Breast epithelium (tissue), 4 donors: ENCODE results near the gene NDC1. TPM values are rescaled to one million over a fixed set of nuclear protein-coding genes. Genes with fewer than 3 reads are reported as not detected.
A peak's percentile ranks its signal among the peaks of the same experiment; 100 is the strongest.
"Not testable (repeated sequence)": the region's sequence is repeated elsewhere in the genome, so short reads cannot be mapped to it uniquely, and the experiment has no call there.

Source experiments
- DNase-seq, 2 donors: peaks; one replicate each; pipeline ENCODE4 v3.0.0-alpha.2; 2019; ENCODE audit warnings: low spot score in 2 of 2
- H3K27ac ChIP-seq, 2 donors: fragments of 200-600 bp; sonication (generic) in 1 of 2; one replicate each; pipeline ENCODE4 v1.5.1; 2016 to 2019; ENCODE audit warnings: mild to moderate bottlenecking in 1 of 2
- H3K27me3 ChIP-seq, 2 donors: fragments of 200-600 bp; sonication (generic) in 1 of 2; one replicate each; pipeline versions ENCODE4 v1.5.1 to v1.6.0; 2017 to 2019; ENCODE audit warnings: control low read depth in 1 of 2, mild to moderate bottlenecking in 1 of 2
- H3K36me3 ChIP-seq: fragments of 200-600 bp; one replicate; pipeline ENCODE4 v1.5.1; 2019
- H3K4me1 ChIP-seq, 2 donors: fragments of 200-600 bp; sonication (generic); one replicate each; pipeline ENCODE4 v1.5.1; 2016 to 2019; ENCODE audit warnings: control low read depth in 1 of 2
- H3K4me3 ChIP-seq, 3 donors: fragments of 200-600 bp; sonication (generic); 1 replicate in 2 of 3; 2 replicates in 1 of 3; pipeline ENCODE4 v1.5.1; 2016 to 2019; ENCODE audit warnings: mild to moderate bottlenecking in 3 of 3, moderate library complexity in 2 of 3
- H3K9me3 ChIP-seq, 2 donors: fragments of 200-600 bp; sonication (generic) in 1 of 2; one replicate each; pipeline ENCODE4 v1.5.1; 2016 to 2019; ENCODE audit warnings: control low read depth in 1 of 2
- POLR2A ChIP-seq: fragments of 450-650 bp; IDR thresholded peaks from one replicate; pipeline ENCODE4 v1.6.1; 2016; ENCODE audit warnings: antibody characterized with exemption, mild to moderate bottlenecking, moderate library complexity
- POLR2AphosphoS5 ChIP-seq, 3 donors: sonication (generic); formaldehyde crosslinking; IDR thresholded peaks; one replicate each; pipeline ENCODE4 v1.6.1; 2017; ENCODE audit warnings: antibody characterized with exemption in 3 of 3
- intact Hi-C: fragments of 100-400 bp; cut with DNase I; formaldehyde crosslinking; loops from one replicate; pipeline ENCODE4 v1.15.1; 2023; ENCODE audit warnings: low total_unique reads
- total RNA-seq, 3 donors: library from RNA; depleted of rRNA; stranded (reverse); fragments of >200 nt; gene quantifications; one replicate each; pipeline ENCODE4 v1.1.0, GENCODE V29; 2016
- TF ChIP-seq, protein P1 (sequence below), 3 donors: fragments of 450-650 bp; IDR thresholded peaks; one replicate each; pipeline ENCODE4 v1.5.1; 2016 to 2017; ENCODE audit warnings: antibody characterized with exemption in 3 of 3, mild to moderate bottlenecking in 3 of 3, moderate library complexity in 3 of 3

The NDC1 gene
- total RNA-seq, 3 donors from 2014 or later: 10.9 to 18.4 (median 12.8) TPM

DNA sequence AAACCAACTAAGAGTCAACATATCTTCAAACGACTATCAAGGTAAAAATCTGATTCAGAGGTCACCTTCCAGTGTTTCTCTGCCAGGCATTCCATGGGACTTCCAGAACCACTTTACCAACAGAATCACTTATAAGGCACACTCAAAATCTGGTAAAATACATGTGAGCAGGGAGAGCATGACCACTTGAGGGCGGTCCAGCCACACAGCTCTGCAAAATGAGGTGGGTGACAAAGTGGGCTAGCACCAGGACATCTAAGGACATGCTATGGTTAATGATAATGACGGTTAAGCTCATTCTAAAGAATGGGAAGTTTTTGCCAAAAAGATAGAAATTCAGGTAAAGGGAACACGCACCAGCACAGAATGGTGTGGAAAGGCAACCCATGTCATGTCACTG is 74.6 kb downstream of the NDC1 start:
- DNase-seq: no peak
- TF ChIP-seq POLR2A (no peak), POLR2AphosphoS5 (IDR thresholded peaks at IDR 0.05) (no peak)
- TF ChIP-seq, protein P1, sequence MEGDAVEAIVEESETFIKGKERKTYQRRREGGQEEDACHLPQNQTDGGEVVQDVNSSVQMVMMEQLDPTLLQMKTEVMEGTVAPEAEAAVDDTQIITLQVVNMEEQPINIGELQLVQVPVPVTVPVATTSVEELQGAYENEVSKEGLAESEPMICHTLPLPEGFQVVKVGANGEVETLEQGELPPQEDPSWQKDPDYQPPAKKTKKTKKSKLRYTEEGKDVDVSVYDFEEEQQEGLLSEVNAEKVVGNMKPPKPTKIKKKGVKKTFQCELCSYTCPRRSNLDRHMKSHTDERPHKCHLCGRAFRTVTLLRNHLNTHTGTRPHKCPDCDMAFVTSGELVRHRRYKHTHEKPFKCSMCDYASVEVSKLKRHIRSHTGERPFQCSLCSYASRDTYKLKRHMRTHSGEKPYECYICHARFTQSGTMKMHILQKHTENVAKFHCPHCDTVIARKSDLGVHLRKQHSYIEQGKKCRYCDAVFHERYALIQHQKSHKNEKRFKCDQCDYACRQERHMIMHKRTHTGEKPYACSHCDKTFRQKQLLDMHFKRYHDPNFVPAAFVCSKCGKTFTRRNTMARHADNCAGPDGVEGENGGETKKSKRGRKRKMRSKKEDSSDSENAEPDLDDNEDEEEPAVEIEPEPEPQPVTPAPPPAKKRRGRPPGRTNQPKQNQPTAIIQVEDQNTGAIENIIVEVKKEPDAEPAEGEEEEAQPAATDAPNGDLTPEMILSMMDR (IDR thresholded peaks at IDR 0.05): no peak
- no peaks in the 10 kb centered on the region for H3K27me3 ChIP-seq
- intact Hi-C loops: no loop called here
- H3K9me3 ChIP-seq: no peaks in the 10 kb centered on the region
- no peaks in the 10 kb centered on the region for H3K4me1 ChIP-seq
- no peak overlapping the region for H3K4me3 ChIP-seq
- H3K27ac ChIP-seq: no peak overlapping the region
- H3K36me3 ChIP-seq: no peaks in the 10 kb centered on the region

DNA sequence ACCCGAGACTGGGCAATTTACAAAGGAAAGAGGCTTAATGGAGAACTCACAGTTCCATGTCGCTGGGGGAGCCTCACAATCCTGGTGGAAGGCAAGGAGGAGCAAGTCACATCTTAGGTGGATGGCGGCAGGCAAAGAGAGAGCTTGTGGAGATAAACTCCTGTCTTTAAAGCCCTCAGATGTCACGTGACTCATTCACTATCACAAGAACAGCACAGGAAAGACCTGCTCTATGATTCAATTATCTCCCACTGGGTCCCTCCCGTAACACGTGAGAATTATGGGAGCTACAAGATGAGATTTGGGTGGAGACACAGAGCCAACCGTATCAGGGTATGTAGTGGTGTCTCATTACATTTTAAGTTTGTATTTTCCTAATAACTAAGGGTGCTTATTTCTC is 77.6 kb downstream of the NDC1 start:
- H3K27me3 ChIP-seq, H3K36me3 ChIP-seq, H3K4me1 ChIP-seq, H3K9me3 ChIP-seq, DNase-seq, intact Hi-C loops, H3K4me3 ChIP-seq, H3K27ac ChIP-seq: not testable (repeated sequence)

DNA sequence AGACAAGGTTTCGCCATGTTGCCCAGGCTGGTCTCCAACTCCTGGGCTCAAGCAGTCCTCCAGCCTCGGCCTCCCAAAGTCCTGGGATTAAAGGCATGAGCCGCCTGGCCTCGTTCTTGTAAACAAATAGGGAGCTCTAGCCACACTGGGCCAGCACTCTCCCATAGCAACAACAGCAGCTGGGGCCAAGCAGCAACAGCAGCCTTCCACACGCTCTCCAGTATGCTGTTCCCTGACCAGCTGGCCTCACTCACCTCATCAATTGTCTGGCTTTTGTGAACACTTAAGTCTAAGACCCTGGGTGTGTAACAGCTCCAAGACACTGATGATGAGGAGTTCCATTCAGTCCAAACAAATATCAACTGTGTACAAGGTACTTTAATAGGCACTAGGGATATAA is 82.2 kb downstream of the NDC1 start:
- DNase-seq: no peak
- Histone ChIP-seq H3K9me3 (no peaks in the 10 kb centered on the region), H3K4me1 (no peaks in the 10 kb centered on the region), H3K27ac (no peak overlapping the region), H3K36me3 (no peaks in the 10 kb centered on the region), H3K27me3 (no peaks in the 10 kb centered on the region), H3K4me3 (no peak overlapping the region)
- TF ChIP-seq, protein P1 (IDR thresholded peaks at IDR 0.05): no peak
- no peak for TF ChIP-seq POLR2A
- no peak for TF ChIP-seq POLR2AphosphoS5 (IDR thresholded peaks at IDR 0.05)
- intact Hi-C loops: no loop called here

DNA sequence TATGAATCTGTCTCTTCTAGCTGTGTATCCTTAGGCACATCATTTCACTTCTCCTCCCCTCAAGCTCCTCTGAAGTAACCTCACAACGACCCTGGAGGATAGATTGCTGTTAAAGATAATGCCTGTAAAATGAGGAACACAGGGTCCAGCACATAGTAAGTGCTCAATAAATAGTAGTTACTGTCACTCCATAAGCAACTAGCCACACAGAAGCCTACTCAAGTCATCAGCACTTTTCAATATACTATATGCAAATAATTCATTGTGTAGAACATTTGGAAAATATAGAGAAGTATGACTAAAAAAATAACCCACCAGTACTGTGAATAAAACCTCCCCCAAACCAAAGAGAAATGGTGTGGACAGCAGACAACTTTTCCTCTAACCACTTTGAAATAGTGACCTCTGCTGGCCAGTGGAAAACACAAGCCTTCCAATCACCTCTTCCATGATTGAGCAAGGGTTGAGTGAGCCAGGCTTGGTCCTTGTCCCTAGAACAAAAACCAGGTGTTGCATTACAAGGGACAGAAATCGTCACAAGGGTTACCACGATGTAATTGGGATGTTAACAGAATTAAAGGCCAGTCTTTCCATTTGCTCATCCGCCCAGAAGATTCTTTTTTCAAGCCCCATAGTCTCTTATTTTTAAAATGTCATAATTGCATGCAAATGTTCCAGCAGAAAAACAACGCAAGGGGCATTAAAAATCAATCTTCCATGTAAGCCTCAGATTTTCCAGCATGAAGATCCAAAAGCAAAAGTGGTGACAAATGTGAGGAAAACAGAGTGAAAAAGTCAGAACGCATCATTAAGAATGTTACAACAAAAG is 83.4 kb downstream of the NDC1 start:
- intact Hi-C loops: no loop called here
- no peaks in the 10 kb centered on the region for H3K36me3 ChIP-seq
- no peak overlapping the region for H3K4me3 ChIP-seq
- H3K4me1 ChIP-seq: no peaks in the 10 kb centered on the region
- H3K9me3 ChIP-seq: no peaks in the 10 kb centered on the region
- no peak for DNase-seq
- no peak for TF ChIP-seq POLR2A
- TF ChIP-seq, protein P1 (IDR thresholded peaks at IDR 0.05): peak in 2 of 3 donors; percentile 27 to 59
- no peak for TF ChIP-seq POLR2AphosphoS5 (IDR thresholded peaks at IDR 0.05)
- H3K27me3 ChIP-seq: no peaks in the 10 kb centered on the region
- H3K27ac ChIP-seq: no peak overlapping the region

DNA sequence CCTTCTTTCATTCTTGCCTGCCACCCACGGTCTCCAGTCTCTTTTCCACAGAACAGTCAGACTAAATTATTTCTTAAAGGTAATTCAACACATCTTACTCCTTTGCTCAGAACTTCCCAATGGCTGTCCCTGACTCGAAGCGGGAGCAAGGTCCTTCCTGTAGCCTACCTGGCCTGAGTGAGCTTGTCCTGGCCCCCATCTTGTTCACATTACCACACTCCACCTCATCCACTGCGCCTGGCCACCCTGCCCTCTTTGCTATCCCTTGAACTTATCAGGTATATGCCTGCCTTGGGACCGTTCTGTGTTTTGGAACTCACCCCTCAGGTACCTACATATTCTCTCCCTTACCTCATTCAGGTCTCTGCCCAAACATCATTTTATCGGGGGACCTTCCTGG is 85.8 kb downstream of the NDC1 start:
- TF ChIP-seq POLR2AphosphoS5 (IDR thresholded peaks at IDR 0.05) (no peak), POLR2A (no peak)
- TF ChIP-seq, protein P1 (IDR thresholded peaks at IDR 0.05): no peak
- no peaks in the 10 kb centered on the region for H3K9me3 ChIP-seq
- H3K27ac ChIP-seq: no peak overlapping the region
- intact Hi-C loops: no loop called here
- no peaks in the 10 kb centered on the region for H3K27me3 ChIP-seq
- DNase-seq: no peak
- H3K4me3 ChIP-seq: no peak overlapping the region
- no peaks in the 10 kb centered on the region for H3K4me1 ChIP-seq
- H3K36me3 ChIP-seq: no peaks in the 10 kb centered on the region
